Stimulated activated CD8-positive, alpha-beta memory T cell treated with anti-CD3 and anti-CD28 coated beads, Interleukin-7, amount 100 ng/mL, for 48 hours (primary cell): ENCODE measurements around the gene CTSL.
A peak's percentile ranks its signal among the peaks of the same experiment; 100 is the strongest.

Source experiments
- DNase-seq, 2 donors: peaks; one replicate each; pipeline ENCODE4 v3.0.0-alpha.2; 2020; ENCODE audit warnings: low read depth in 1 of 2; ENCODE audit errors: extremely low read depth in 1 of 2

Gene CTSL

DNA sequence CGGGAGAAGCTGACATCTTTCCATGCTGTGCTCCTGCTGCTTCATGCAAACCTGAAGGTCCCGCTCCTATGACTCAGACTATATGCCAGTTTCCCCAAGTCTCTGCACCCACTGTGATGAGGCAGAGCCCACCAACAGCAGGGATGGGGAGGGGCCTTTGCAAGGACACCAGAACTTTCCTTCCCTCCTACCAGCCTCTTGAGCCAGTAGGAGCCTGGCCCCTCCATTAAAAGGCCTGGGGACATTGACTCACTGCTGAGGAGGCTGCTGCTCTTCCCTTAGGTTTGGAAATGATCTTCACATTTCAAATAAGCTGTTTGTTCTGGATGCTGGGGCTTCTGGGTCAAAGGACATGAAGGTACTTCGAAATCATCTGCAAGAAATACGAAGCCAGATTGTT lies 26.1 kb upstream of the CTSL start:
- no peak for DNase-seq

DNA sequence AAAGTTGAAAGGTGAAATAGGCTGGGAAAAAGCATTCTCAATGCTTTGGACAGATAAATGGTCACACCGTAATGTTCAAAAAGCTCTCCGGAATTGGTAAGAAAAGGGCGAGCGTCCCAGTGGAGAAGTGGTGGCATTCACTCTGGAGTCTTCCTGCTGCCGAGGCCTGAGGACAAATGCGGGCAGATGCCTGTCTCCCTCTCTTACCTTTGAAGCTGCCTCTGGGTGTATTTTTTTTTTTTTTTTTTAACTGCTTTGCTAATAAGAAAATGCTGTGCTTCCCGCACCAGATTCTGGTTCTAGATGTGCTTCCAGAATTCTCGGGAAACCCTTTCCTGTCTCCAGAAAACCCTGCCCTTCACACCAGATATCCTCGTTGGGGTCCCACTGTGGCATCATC lies 24.4 kb upstream of the CTSL start:
- DNase-seq = no peak

DNA sequence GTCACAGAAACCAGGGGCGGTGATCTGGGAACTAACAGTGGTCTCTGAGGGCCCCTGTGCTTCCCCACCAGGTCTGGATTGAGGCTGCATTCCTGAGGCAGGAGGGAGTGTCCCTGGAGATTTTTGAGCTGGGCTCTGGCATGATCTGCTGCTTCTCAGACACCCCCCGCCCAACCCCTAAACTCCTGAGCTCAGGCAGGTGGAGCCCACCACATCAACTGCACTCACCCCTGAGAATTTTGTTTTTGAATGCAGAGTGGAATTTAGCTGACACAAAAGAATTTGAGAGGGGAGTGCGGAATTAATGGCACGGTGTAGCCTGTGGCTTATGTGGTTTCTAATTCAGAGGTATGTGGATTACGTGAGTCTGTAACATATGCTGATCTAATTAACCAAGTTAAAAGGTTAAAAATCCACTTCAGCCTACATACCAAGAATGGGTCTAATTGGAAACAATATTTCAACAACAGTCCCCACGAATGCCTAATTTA lies 23.9 kb upstream of the CTSL start:
- no peak for DNase-seq

DNA sequence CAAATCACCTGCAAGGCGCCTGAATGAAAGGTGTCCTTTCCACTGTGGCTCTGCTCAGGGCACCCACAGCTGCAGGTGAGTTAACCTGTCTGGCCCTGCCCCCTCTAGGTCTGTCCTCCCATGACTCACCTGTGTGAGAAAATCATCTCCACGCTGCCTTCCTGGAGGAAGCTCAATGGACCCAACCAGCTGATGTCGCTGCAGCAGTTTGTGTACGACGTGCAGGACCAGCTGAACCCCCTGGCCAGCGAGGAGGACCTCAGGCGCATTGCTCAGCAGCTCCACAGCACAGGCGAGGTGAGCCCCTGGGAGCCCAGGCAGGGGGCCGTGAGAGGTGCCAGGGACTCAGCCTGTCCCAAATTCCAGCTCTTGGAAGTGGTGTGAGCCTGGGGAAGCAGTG lies 23.0 kb upstream of the CTSL start:
- no peak for DNase-seq

DNA sequence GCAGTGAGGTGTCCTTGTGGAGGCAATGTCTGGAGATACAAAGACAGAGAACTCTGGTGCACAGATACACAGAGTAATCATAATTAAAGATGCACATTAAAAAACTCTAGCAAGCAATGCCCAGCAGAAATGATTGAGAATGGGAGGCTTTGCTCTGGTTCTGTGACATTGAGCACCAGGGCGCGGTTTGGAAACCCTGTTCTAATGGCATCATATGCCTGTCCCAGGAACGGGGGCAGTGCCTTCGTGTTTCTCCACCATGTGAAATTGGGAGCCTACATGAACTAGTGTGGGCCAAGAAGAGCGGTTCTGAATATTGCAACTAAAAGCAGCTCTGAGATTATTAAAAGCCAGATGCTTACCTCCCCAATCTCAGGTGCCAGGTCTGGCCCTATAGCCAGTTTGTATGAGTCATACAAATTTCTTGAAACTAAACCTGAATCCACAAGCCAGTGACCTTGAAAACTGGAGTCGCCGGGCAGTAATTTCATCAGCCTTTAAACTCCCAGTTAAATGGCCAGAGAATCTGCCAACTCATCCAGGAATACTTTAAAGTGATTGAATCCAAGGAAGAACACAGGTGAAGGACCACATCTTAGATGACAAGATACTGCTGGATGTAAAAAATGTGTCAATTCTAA lies 22.2 kb upstream of the CTSL start:
- DNase-seq = no peak

DNA sequence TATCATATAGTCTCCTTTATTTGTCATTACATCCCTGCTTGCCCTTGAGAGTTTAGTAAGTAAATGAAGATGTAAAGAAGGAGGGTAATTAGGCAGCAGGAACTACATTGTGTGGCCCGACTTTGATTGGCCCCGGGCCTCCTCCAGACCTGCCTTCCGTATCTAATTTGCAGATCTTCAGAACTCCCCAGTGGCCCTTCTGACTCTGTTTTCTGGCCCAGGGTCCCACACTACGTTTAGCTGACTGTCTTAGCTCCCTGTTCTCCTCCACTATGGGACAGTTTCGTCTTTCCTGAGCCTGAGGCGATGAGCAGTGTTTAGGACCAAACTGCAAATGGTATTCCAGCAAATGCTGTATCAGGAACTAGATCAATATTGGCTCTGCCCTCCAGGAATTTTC lies 21.6 kb upstream of the CTSL start:
- no peak for DNase-seq

DNA sequence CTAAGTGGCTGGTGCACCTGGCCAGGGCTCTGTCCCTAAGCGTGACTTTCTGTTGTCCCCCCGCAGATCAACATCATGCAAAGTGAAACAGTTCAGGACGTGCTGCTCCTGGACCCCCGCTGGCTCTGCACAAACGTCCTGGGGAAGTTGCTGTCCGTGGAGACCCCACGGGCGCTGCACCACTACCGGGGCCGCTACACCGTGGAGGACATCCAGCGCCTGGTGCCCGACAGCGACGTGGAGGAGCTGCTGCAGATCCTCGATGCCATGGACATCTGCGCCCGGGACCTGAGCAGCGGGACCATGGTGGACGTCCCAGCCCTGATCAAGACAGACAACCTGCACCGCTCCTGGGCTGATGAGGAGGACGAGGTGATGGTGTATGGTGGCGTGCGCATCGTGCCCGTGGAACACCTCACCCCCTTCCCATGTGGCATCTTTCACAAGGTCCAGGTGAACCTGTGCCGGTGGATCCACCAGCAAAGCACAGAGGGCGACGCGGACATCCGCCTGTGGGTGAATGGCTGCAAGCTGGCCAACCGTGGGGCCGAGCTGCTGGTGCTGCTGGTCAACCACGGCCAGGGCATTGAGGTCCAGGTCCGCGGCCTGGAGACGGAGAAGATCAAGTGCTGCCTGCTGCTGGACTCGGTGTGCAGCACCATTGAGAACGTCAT lies 19.7 kb upstream of the CTSL start:
- DNase-seq = no peak

DNA sequence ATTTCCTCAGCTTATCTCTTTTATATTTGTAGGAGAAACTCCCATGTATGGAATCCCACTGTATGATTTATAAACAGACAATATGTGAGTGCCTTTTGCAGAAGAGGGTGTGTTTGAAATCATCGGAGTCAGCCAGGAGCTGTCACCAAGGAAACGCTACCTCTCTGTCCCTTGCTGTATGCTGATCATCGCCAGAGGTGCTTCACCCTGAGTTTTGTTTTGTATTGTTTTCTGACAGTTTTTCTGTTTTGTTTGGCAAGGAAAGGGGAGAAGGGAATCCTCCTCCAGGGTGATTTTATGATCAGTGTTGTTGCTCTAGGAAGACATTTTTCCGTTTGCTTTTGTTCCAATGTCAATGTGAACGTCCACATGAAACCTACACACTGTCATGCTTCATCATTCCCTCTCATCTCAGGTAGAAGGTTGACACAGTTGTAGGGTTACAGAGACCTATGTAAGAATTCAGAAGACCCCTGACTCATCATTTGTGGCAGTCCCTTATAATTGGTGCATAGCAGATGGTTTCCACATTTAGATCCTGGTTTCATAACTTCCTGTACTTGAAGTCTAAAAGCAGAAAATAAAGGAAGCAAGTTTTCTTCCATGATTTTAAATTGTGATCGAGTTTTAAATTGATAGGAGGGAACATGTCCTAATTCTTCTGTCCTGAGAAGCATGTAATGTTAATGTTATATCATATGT lies 18.0 kb upstream of the CTSL start:
- no peak for DNase-seq

DNA sequence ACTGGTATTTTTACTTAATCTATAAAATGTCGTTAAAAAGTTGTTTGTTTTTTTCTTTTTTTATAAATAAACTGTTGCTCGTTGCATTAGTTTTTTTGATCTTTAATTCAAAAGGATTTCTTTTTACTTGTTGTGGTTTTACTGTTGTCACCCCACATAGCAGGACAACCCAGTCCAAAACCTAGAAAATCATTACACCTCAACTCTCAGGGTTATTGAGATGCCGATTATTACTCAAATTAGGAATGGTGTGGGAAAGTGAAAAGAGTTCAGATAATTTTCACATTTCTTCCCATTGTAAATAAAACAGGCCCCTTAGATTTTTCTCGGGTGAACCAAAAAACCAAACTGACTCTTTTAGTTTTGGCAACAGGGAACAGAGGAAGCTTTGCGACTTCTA lies 17.4 kb upstream of the CTSL start:
- no peak for DNase-seq

DNA sequence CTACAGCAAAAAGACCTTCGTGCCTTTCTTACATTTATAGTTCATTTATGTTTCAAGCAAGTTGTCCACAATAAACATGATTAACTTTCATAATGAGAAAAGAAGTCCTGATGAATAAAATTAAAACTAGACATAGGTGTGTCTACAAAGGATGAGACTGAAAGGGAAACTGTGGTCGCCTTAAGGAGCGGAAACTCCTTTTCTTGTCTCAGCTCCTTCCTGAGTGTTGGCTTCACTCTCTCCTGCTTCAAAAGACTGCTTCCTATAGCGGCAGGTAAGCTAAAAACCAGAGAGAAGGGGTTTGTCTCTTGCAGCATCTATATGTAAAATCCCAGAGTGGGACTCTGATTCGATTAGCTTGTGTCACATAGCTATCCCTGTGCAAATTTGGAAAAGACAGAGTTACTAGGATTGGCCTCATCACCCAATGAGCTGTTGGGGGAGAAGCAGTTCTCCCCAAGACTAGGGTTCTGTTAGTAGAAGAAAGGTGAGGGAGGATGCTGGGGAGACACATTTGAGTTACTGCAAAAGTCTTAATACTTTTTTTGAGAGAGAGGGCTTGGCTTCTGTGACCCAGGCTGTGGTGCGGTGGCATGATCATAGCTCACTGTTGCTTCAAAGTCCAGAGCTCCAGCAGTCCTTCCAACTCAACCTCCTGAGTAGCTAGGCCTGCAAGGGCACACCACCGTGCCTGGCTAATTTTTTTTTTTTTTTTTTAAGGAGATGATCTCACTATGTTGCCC lies 16.8 kb upstream of the CTSL start:
- no peak for DNase-seq

DNA sequence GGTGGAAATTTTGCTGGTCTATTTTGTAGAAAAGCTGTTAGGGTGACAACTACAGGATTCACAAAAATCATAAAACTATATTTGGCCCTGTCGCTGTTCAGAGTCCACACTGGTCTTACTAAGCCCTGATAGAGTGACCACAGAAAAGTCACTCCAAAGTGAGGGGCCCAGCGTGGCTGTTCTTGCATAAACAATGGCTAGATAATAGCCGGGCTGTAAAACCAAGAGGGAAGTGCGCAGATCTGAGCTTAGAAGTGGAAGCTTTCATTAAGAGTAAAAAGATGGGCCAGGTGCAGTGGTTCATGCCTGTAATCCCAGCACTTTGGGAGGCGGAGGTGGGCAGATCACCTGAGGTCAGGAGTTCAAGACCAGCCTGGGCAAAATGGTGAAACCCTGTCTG lies 15.5 kb upstream of the CTSL start:
- no peak for DNase-seq

DNA sequence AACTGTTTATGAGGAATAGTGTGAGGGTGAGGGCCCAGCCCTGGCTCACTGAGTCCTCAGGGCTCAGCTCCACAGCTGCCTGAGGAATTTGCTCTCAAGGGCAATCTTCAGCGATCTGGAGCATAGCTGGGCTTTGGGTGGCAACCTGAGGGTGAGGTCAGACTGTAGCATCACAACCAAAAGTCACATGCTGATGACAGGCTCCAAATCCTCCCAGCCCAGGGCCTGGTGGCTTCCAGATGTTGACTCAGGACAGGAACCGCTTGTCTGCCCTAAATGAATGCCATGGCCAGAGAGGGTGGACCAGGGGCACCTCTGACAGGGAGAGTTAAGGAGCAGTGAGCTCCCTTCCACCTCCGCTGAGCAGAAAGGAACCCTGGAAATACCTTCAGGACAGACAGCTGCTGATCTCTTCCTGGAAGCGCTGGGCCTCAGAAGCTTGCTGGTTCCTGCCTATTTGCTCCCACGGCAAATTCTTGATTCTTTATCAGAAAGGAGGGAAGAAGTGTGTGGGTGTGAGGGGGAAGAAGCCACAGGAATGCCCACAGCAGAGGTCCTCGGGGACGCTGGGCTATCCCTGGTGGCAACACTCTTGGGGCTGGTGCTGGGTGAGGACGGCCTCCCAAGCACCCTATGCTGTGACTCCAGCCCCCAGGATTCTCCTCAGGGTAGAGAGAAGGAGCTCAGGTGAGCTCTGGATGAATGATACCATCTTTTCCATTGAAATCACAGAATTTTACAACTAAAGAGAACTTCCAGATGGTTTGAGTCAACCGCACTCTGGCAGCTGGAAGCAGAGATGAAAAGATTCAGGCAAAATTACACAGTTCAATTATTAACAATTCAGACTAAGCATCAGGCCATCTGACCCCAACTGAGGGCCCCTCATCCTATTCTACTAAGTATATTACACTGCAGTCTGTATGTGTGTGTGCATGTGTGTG lies 13.8 kb upstream of the CTSL start:
- no peak for DNase-seq

DNA sequence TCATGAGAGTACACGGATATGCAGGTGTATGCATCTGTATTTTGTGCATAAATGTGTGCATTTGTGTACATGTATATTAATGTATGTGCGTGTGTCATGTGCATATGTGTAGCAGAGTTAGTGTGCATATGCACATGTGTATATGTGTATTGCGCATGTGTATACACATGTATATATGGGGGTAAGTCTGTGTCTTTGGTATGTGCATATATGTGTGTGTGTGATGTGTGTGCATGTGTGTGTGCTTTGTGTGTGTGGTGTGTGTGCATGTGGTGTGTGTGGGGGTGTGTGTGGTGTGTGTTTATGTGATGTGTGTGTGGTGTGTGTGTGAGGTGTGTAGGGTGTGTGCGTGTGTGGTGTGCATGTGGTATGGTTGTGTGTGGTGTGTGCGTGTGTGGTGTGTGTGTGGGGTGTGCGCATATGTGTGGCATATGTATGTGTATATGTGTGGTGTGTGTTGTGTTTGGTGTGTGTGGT lies 13.1 kb upstream of the CTSL start:
- no peak for DNase-seq

DNA sequence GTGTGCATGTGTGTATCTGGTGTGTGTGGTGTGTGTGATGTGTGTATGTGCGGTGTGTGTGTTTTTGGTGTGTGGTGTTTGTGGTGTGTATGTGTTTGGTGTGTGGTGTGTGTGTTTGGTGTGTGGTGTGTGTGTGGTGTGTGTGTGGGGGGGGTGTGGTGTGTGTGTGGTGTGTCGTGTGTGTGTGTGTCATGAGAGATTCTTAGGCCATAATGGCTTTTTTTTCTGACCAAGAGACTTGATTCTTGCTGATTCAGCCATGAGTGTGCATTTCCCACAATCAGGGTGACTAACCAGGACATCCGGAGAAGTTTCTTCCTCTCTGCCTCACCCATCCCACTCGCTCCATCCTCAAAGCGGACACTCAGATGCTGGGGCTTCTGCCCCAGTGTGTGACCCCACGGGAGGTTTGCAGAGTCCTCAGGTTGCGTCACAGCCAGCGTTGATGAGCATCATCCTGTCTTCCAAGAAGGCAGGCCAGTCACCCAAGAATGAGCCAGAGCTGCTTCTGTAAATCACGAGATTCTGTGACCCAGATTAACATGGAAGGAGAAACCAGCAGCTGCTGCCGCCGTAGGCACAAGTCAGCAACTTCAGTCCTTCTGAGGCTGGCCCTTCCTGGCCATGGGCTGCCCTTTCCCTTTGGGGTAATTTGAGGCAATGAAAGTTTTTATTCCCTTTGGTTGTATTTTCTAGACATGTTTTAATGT lies 12.5 kb upstream of the CTSL start:
- DNase-seq = peak in 1 of 2 donors; percentile 64

DNA sequence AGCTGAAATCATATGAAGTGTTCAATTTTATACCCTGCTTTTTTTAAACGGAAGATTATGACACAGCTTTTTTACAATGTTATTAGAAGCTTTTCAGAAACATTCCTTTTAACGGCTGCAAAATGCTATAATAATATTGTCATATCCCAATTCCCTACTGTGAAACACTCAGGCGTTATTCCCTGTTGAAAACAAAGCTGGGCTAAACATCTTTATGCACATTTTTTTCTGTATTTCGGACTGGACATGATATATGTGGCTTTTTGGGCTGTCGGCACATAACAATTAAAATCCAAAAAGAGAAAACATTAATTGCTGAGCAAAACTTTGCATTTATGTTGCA lies 12.0 kb upstream of the CTSL start:
- no peak for DNase-seq

DNA sequence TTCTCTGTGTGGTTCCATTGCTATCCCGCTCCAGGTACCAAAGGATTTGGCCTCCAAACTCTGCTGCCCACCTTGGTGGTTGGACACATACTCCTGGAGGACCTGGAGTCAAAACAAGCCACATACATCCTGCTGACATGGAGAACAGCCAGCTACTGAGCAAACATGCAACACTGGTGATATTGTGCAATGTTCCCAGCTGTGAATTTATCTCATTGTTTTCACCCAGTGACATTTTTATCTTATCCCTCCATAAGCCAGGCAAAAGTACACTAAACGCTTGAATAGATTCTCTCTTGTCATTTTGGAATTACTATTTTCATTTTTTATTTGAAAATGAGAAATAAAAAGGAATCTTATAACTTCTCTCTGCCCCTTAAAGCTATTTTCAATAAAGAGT lies 11.1 kb upstream of the CTSL start:
- no peak for DNase-seq

DNA sequence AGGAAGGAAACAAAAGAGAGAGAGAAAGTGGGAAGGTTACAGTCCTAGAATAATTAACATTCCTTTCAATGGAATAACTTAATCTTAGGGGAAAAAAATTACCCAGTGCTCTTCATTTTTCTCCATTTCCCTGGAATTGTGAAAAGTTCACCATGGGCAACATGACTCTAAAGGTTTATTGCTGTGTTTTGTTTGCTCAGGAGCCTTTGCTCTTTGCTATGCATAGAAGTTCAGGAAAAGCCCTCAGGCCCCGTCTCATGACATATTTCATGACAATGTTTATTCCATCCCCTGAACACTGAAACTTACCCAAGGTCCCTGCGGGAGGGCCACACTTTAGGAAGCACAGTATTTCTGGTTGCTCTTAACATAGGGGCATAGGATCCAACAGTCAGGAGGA lies 9.8 kb upstream of the CTSL start:
- no peak for DNase-seq

DNA sequence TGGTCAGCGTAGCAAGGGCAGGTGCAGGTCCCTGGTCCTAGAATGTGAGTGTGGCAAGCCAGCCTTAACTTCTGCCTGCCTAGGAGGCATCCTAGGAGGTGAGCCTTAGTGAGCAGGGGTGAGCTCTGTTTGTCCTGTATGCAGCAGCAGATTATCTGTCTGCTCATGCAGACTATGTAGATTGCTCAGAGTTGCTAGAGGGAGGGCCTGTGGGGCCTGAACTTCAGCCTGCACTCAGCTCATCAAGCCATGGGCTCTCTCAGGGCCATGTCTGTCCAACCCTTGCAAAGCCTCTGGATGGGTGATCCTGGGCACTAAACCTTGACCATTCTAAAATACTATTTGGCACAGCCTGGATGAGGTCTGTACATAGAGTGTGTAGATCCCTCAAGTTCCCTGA lies 8.5 kb upstream of the CTSL start:
- DNase-seq = no peak

DNA sequence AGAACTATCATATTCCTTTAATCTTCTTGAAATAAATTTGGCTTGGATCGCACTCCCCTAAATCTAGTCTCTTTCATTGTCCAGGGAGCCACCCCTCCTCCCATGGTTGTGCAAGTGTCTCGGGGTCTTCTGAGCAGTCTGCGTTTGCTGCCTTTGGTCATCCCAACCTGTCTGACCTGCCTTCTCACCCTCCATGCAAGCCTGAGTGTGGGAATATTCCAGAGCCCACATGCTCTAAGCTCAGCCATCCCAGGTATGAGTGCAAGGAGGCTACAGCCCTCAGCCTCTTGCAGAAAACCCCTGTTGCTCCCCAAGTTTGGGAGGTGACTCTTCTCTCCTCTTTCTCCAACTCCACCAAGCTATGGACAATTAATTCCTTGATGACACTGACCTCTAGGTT lies 7.7 kb upstream of the CTSL start:
- DNase-seq = no peak
